SU-DHL-6 (cell line): ENCODE data around the gene EIF4EBP2.

Experiments used
- CTCF ChIP-seq: fragments of 200-600 bp; sonication (generic); IDR thresholded peaks from one replicate; pipeline ENCODE4 v1.5.1; 2017; ENCODE audit warnings: antibody characterized with exemption, mild to moderate bottlenecking, low read length, moderate library complexity; ENCODE audit not compliant: insufficient read depth, poor library complexity, severe bottlenecking
- EZH2phosphoT487 ChIP-seq: fragments of 200-600 bp; sonication (generic), shearing (Covaris generic); conservative IDR thresholded peaks from 2 replicates; pipeline ENCODE4 v1.6.1; 2018; ENCODE audit warnings: mild to moderate bottlenecking, antibody characterized with exemption, low read length, moderate library complexity, mixed read lengths

DNA sequence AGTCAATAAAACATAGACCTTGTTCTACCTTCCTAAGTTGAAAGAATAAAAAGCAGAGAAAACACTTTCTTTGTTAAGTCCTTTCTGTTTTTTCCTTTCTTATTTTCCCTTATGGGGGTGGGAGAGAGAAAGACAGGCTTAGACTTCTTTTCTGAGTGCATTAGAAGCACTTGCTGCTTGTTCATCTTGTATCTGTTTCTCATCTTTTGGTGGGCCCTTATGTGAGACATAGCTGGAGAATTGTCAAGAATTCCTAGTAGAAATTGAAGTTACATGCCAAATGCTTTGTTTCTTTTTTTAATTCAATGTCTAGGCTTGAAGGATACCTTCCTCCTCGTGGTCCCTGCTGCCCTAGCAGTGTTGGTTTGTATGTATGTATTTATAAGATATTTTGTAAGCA is 6.7 kb downstream of the EIF4EBP2 start:
- TF ChIP-seq CTCF = no peak
- no peak for TF ChIP-seq EZH2phosphoT487
